Measurements from ENCODE around the gene TMEM209.
"Not testable (repeated sequence)": the region's sequence is repeated elsewhere in the genome, so short reads cannot be mapped to it uniquely, and the experiment has no call there.

- not testable (repeated sequence) for TF ChIP-seq EZH2 (IDR thresholded peaks at IDR 0.05; ENCODE audit: insufficient read depth, poor library complexity, severe bottlenecking); EZH2phosphoT487 (IDR thresholded peaks at IDR 0.05; ENCODE audit: insufficient read depth, low read depth)
Observed at GRCh38 chr7:130243486-130243885, 38.3 kb upstream of the TMEM209 start.
